K562 (cell line): ENCODE data around the gene DNAJC8. TPM values are rescaled to one million over a fixed set of nuclear protein-coding genes. Genes with fewer than 3 reads are reported as not detected.

ENCODE experiments used
- BDP1 ChIP-seq: IDR thresholded peaks from 3 replicates; pipeline ENCODE4 v1.6.1; 2011; ENCODE audit not compliant: insufficient read length, insufficient read depth
- FOXK2 ChIP-seq, 2 experiments: fragments of 450-650 bp; IDR thresholded peaks in 1 of 2; conservative IDR thresholded peaks in 1 of 2; 2 replicates each; pipeline ENCODE4 v1.6.1; 2016; ENCODE audit warnings: low read depth in 2 of 2, mild to moderate bottlenecking in 1 of 2
- RUNX1 ChIP-seq: sonication (generic); IDR thresholded peaks from 2 replicates; pipeline ENCODE4 v1.6.1; 2016; ENCODE audit warnings: antibody characterized with exemption, low read depth
- TEAD2 ChIP-seq: fragments of 450-650 bp; IDR thresholded peaks from 2 replicates; pipeline ENCODE4 v1.6.1; 2016; ENCODE audit warnings: missing genetic modification characterization, control low read depth, missing compliant biosample characterization
- ZNF140 ChIP-seq: fragments of 250-450 bp; sonication (Bioruptor Pico); IDR thresholded peaks from 2 replicates; pipeline ENCODE4 v1.8.0; 2021; ENCODE audit warnings: moderate library complexity, mild to moderate bottlenecking, inconsistent platforms
- polyA plus RNA-seq, 8 experiments: library from polyadenylated mRNA; depleted of rRNA in 4 of 8; stranded (reverse) in 5 of 8; unstranded in 3 of 8; fragments of >200 nt; fragmentation: Nextera tagmentation in 2 of 8; fragmentation: Illumina TruSeq in 1 of 8; extraction: Ambion mirVana in 2 of 8; extraction: Trizol in 1 of 8; gene quantifications; 2 replicates each; pipeline versions ENCODE4 v1.2.1 to v1.2.3, GENCODE V29; 2011 to 2014; ENCODE audit warnings: inconsistent platforms in 1 of 8, missing spikeins in 1 of 8
- total RNA-seq, 7 experiments: library from RNA; depleted of rRNA in 6 of 7; stranded (reverse); fragments of >200 nt in 6 of 7; fragmentation: Illumina TruSeq in 2 of 7; extraction: Trizol in 2 of 7; gene quantifications; 2 replicates each; pipeline versions ENCODE4 v1.2.1 to v1.2.3, GENCODE V29; 2011 to 2021; ENCODE audit warnings: low replicate concordance in 1 of 7
- TF ChIP-seq, protein P1 (sequence below), 2 experiments: fragments of 450-650 bp; IDR thresholded peaks; 2 replicates each; pipeline ENCODE4 v1.6.1; 2016; ENCODE audit warnings: mild to moderate bottlenecking in 2 of 2, borderline replicate concordance in 1 of 2, low read depth in 1 of 2, moderate library complexity in 1 of 2
- TF ChIP-seq, protein P2 (sequence below): sonication (generic); formaldehyde crosslinking; IDR thresholded peaks from 2 replicates; pipeline ENCODE4 v1.8.0; 2023; ENCODE audit warnings: mild to moderate bottlenecking, missing genetic modification reagents
- TF ChIP-seq, protein P3 (sequence below): fragments of 250-450 bp; sonication (Bioruptor Pico); IDR thresholded peaks from 2 replicates; pipeline ENCODE4 v1.4.0; 2020; ENCODE audit warnings: mild to moderate bottlenecking, moderate library complexity, borderline replicate concordance
- TF ChIP-seq, protein P4 (sequence below), 2 experiments: IDR thresholded peaks in 1 of 2; conservative IDR thresholded peaks in 1 of 2; 2 replicates each; pipeline ENCODE4 v1.6.1; 2016; ENCODE audit warnings: low read depth in 2 of 2, mild to moderate bottlenecking in 1 of 2, missing compliant biosample characterization in 1 of 2, missing genetic modification characterization in 1 of 2, moderate library complexity in 1 of 2

DNAJC8 gene
- total and polyA plus RNA-seq, 9 of the 15 experiments (the other 6 are each of a cell fraction or from before 2014, with no cell fraction given) = 143 to 508 (median 209) TPM

DNA sequence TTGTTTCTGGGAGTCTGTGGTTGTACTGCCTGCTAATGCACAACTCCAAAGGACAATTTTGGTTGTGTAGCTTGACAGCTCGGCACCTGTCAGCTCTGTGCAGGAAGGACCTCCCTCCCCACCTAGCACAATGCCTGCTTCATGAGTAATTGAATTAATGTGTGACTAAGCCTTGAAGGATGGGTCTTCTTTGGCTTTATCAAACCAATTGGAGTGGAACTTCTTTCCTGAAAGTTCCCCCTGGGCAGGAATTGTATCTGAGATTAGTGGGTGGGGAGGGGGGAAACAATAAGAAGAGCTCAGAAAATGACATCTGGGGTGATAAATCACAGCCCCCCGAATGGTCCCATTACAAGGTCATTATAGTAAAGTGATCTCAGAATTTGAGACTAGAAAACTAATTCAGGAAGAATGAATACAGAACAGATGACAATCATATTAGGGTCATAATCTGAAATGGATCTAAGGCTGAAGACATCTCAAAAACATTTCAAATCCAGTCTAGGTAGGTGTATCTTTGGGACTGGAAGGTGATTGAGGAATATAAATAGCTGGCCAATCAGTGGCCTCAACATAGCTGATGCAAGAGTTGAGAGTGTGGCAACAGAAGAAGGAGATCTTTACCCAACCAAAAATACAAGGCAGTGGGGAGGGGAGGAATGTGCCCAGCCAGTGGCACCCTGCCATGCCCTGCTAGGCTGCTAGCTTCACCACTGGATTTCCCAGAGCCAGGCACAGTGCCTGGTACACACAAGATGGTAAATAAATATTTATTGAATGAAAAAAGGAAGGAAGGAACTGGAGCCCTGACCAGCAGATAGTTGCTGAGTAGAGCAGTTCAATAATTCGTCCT is 16.4 kb upstream of the DNAJC8 start (continued):
- TF ChIP-seq, protein P1, sequence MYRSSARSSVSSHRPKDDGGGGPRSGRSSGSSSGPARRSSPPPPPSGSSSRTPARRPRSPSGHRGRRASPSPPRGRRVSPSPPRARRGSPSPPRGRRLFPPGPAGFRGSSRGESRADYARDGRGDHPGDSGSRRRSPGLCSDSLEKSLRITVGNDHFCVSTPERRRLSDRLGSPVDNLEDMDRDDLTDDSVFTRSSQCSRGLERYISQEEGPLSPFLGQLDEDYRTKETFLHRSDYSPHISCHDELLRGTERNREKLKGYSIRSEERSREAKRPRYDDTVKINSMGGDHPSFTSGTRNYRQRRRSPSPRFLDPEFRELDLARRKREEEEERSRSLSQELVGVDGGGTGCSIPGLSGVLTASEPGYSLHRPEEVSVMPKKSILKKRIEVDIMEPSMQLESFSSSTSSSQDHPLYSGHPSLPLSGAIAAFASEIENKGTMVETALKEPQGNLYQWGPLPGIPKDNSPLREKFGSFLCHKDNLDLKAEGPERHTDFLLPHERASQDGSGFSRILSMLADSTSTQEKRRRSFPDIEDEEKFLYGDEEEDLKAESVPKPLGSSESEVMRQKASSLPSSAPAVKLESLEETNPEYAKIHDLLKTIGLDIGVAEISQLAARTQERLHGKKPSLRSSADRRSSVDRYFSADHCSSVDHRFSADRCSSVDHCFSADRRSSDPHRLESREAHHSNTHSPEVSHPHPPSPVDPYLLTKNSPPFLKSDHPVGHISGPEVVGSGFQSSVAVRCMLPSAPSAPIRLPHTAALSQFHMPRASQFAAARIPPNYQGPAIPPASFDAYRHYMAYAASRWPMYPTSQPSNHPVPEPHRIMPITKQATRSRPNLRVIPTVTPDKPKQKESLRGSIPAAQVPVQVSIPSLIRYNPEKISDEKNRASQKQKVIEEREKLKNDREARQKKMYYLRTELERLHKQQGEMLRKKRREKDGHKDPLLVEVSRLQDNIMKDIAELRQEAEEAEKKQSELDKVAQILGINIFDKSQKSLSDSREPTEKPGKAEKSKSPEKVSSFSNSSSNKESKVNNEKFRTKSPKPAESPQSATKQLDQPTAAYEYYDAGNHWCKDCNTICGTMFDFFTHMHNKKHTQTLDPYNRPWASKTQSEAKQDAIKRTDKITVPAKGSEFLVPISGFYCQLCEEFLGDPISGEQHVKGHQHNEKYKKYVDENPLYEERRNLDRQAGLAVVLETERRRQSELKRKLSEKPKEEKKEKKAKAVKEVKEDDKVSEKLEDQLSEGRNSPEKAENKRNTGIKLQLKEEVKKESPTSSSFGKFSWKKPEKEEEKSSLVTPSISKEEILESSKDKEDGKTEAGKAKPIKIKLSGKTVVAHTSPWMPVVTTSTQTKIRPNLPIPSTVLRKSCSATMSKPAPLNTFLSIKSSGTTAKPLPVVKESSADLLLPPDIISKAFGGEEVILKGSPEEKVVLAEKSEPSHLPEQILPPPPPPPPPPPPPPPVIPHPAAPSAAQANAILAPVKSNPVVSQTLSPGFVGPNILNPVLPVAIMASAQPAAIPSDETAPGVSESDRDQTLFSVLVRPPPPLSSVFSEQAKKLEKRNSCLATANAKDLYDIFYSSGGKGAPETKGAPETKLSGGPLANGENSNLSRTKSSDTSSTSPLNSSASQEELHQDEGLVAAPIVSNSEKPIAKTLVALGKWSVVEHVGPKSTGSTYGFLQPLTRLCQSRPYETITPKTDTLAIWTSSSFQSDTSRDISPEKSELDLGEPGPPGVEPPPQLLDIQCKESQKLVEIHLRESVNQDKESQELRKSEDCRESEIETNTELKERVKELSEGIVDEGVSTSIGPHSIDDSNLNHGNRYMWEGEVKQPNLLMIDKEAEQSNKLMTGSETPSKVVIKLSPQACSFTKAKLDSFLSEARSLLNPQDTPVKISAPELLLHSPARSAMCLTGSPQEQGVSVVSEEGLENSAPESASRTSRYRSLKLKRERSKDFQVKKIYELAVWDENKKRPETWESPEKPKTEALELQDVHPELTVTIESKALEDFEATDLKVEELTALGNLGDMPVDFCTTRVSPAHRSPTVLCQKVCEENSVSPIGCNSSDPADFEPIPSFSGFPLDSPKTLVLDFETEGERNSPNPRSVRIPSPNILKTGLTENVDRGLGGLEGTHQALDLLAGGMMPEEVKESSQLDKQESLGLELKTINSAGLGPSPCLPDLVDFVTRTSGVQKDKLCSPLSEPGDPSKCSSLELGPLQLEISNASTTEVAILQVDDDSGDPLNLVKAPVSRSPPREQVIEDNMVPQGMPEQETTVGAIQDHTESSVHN (IDR thresholded peaks at IDR 0.05; ENCODE audit: borderline replicate concordance in 1 of 2, low read depth in 1 of 2) = peak in 1 of 2 experiments; percentile 48; a peak in 1 of 4 replicates
- peak; percentile 71; the same call in 1 of the 2 replicates for TF ChIP-seq TEAD2 (tag)
- no peak for TF ChIP-seq BDP1
- TF ChIP-seq FOXK2 (conservative IDR thresholded peaks at IDR 0.05 in 1 of 2, IDR thresholded peaks at IDR 0.05 in 1 of 2; ENCODE audit: low read depth in 2 of 2) = peak in 1 of 2 experiments; percentile 37; a peak in 1 of 4 replicates
- TF ChIP-seq, protein P2, sequence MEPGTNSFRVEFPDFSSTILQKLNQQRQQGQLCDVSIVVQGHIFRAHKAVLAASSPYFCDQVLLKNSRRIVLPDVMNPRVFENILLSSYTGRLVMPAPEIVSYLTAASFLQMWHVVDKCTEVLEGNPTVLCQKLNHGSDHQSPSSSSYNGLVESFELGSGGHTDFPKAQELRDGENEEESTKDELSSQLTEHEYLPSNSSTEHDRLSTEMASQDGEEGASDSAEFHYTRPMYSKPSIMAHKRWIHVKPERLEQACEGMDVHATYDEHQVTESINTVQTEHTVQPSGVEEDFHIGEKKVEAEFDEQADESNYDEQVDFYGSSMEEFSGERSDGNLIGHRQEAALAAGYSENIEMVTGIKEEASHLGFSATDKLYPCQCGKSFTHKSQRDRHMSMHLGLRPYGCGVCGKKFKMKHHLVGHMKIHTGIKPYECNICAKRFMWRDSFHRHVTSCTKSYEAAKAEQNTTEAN (CRISPR knock-in tag) = 0 out of 2 replicates have a peak, but pooled peaks have one; percentile 31
- TF ChIP-seq ZNF140 (CRISPR knock-in tag) = no peak
- no peak for TF ChIP-seq RUNX1
- TF ChIP-seq, protein P3, sequence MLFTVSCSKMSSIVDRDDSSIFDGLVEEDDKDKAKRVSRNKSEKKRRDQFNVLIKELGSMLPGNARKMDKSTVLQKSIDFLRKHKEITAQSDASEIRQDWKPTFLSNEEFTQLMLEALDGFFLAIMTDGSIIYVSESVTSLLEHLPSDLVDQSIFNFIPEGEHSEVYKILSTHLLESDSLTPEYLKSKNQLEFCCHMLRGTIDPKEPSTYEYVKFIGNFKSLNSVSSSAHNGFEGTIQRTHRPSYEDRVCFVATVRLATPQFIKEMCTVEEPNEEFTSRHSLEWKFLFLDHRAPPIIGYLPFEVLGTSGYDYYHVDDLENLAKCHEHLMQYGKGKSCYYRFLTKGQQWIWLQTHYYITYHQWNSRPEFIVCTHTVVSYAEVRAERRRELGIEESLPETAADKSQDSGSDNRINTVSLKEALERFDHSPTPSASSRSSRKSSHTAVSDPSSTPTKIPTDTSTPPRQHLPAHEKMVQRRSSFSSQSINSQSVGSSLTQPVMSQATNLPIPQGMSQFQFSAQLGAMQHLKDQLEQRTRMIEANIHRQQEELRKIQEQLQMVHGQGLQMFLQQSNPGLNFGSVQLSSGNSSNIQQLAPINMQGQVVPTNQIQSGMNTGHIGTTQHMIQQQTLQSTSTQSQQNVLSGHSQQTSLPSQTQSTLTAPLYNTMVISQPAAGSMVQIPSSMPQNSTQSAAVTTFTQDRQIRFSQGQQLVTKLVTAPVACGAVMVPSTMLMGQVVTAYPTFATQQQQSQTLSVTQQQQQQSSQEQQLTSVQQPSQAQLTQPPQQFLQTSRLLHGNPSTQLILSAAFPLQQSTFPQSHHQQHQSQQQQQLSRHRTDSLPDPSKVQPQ (CRISPR knock-in tag) = no peak
- TF ChIP-seq, protein P4, sequence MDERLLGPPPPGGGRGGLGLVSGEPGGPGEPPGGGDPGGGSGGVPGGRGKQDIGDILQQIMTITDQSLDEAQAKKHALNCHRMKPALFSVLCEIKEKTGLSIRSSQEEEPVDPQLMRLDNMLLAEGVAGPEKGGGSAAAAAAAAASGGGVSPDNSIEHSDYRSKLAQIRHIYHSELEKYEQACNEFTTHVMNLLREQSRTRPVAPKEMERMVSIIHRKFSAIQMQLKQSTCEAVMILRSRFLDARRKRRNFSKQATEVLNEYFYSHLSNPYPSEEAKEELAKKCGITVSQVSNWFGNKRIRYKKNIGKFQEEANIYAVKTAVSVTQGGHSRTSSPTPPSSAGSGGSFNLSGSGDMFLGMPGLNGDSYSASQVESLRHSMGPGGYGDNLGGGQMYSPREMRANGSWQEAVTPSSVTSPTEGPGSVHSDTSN (CRISPR knock-in tag; IDR thresholded peaks at IDR 0.05; ENCODE audit: low read depth) = no peak
- TF ChIP-seq, protein P4 (tag; conservative IDR thresholded peaks at IDR 0.05; ENCODE audit: low read depth) = no peak
